Keratinocyte (primary cell): ENCODE measurements around the gene AAR2. TPM values are rescaled to one million over a fixed set of nuclear protein-coding genes. Genes with fewer than 3 reads are reported as not detected.

Experiments used
- DNase-seq: peaks from one replicate; pipeline ENCODE4 v3.0.0-alpha.2; 2011; ENCODE audit warnings: low read depth, missing footprints, low spot score
- FAIRE-seq: peaks from 2 replicates; lab custom pipeline; 2011; peaks lifted over from hg19 to GRCh38; lab: Jason Lieb, UNC
- H2AFZ ChIP-seq: 2 replicates; pipeline ENCODE4 v1.6.0; 2012; ENCODE audit warnings: low read length, control low read depth, inconsistent platforms; ENCODE audit not compliant: control insufficient read depth
- H3K27ac ChIP-seq: 2 replicates; pipeline ENCODE4 v1.5.1; 2011; ENCODE audit warnings: low read length; ENCODE audit not compliant: control insufficient read depth, insufficient read depth
- H3K27me3 ChIP-seq: 3 replicates; pipeline ENCODE4 v1.6.0; 2011; ENCODE audit warnings: low read length; ENCODE audit not compliant: control insufficient read depth, insufficient read depth; ENCODE audit errors: extremely low read depth
- H3K36me3 ChIP-seq, 2 experiments: 2 replicates in 1 of 2; 3 replicates in 1 of 2; pipeline ENCODE4 v1.5.1; 2011; ENCODE audit warnings: low read length in 2 of 2, mild to moderate bottlenecking in 1 of 2; ENCODE audit not compliant: control insufficient read depth in 2 of 2, insufficient read depth in 2 of 2; ENCODE audit errors: extremely low read depth in 1 of 2
- H3K4me1 ChIP-seq: 3 replicates; pipeline ENCODE4 v1.5.1; 2011; ENCODE audit warnings: low read length; ENCODE audit not compliant: control insufficient read depth, insufficient read depth; ENCODE audit errors: extremely low read depth
- H3K4me2 ChIP-seq: 3 replicates; pipeline ENCODE4 v1.6.0; 2011; ENCODE audit warnings: low read depth, low read length; ENCODE audit not compliant: control insufficient read depth, insufficient read depth; ENCODE audit errors: extremely low read depth
- H3K4me3 ChIP-seq, 3 experiments: fragments of 200-600 bp in 1 of 3; sonication (generic) in 1 of 3; 2 replicates in 2 of 3; 3 replicates in 1 of 3; pipeline ENCODE4 v1.5.1; 2011 to 2016; ENCODE audit warnings: low read length in 3 of 3, mild to moderate bottlenecking in 3 of 3, control low read depth in 2 of 3, inconsistent platforms in 1 of 3, low read depth in 1 of 3, mixed read lengths in 1 of 3, mixed run types in 1 of 3, moderate library complexity in 1 of 3; ENCODE audit not compliant: control insufficient read depth in 2 of 3, insufficient read depth in 2 of 3; ENCODE audit errors: extremely low read depth in 1 of 3
- H3K79me2 ChIP-seq: 2 replicates; pipeline ENCODE4 v1.6.0; 2012; ENCODE audit warnings: low read length; ENCODE audit not compliant: control insufficient read depth, insufficient read depth
- H3K9ac ChIP-seq: 3 replicates; pipeline ENCODE4 v1.6.0; 2011; ENCODE audit warnings: low read length; ENCODE audit not compliant: control insufficient read depth, insufficient read depth; ENCODE audit errors: extremely low read depth
- H3K9me1 ChIP-seq: 3 replicates; pipeline ENCODE4 v1.6.0; 2011; ENCODE audit warnings: low read length; ENCODE audit not compliant: control insufficient read depth, insufficient read depth; ENCODE audit errors: extremely low read depth
- H3K9me3 ChIP-seq: 2 replicates; pipeline ENCODE4 v1.5.1; 2012; ENCODE audit warnings: low read depth, low read length; ENCODE audit not compliant: control insufficient read depth
- H4K20me1 ChIP-seq: 3 replicates; pipeline ENCODE4 v1.6.0; 2011; ENCODE audit warnings: low read length; ENCODE audit not compliant: control insufficient read depth, insufficient read depth; ENCODE audit errors: extremely low read depth
- CTCF ChIP-seq, 3 experiments: IDR thresholded peaks in 1 of 3; conservative IDR thresholded peaks in 1 of 3; optimal IDR thresholded peaks in 1 of 3; 2 replicates in 2 of 3; 3 replicates in 1 of 3; pipeline versions ENCODE3 to v1.5.1; 2011; ENCODE audit warnings: low read length in 3 of 3, mild to moderate bottlenecking in 3 of 3, moderate library complexity in 2 of 3, control low read depth in 1 of 3, inconsistent platforms in 1 of 3; ENCODE audit not compliant: insufficient read depth in 2 of 3; ENCODE audit errors: extremely low read depth in 1 of 3
- EZH2 ChIP-seq: IDR thresholded peaks from one replicate; pipeline ENCODE4 v1.6.1; 2012; ENCODE audit warnings: inconsistent platforms, mild to moderate bottlenecking, low read length, moderate library complexity
- dilution Hi-C: fragments of 300-500 bp; cut with MboI; formaldehyde crosslinking; loops from one replicate; pipeline ENCODE4 v1.7.0; 2020; ENCODE audit warnings: low sequenced_read_pairs; ENCODE audit not compliant: extremely low pct_ligation_motif_present
- polyA plus RNA-seq, 5 experiments: library from polyadenylated mRNA; depleted of rRNA in 3 of 5; stranded (reverse) in 3 of 5; stranded (forward) in 1 of 5; unstranded in 1 of 5; fragments of >200 nt; gene quantifications; 1 replicate in 1 of 5; 2 replicates in 3 of 5; 3 replicates in 1 of 5; pipeline versions ENCODE4 v1.2.1 to v1.2.3, GENCODE V29; 2011 to 2012; ENCODE audit warnings: missing spikeins in 2 of 5, low read depth in 1 of 5, low replicate concordance in 1 of 5

AAR2 gene
- polyA plus RNA-seq, 1 donor (not counting 4 experiments of a cell fraction or from before 2014, with no cell fraction given) = 20.1 TPM

GRCh38 chr20:36259177-36260061, 23.1 kb downstream of the AAR2 start:
- no peak overlapping the region for H2AFZ ChIP-seq
- H3K36me3 ChIP-seq = peaks cover 6 to 10% of the 10 kb centered on the region in 2 experiments
- H3K79me2 ChIP-seq = no peaks in the 10 kb centered on the region
- no peaks in the 10 kb centered on the region for H4K20me1 ChIP-seq
- FAIRE-seq (no peak), DNase-seq (no peak)
- no peak overlapping the region for H3K27ac ChIP-seq
- H3K9me3 ChIP-seq = no peaks in the 10 kb centered on the region
- H3K4me2 ChIP-seq = no peak overlapping the region
- H3K9ac ChIP-seq = no peak overlapping the region
- no peaks in the 10 kb centered on the region for H3K4me1 ChIP-seq
- dilution Hi-C loops = no loop called here
- no peak for TF ChIP-seq EZH2
- no peak for TF ChIP-seq CTCF (optimal IDR thresholded peaks at IDR 0.05 in 1 of 3, IDR thresholded peaks at IDR 0.05 in 1 of 3, conservative IDR thresholded peaks at IDR 0.05 in 1 of 3; ENCODE audit: extremely low read depth in 1 of 3, insufficient read depth in 2 of 3, low read length in 3 of 3)
- H3K9me1 ChIP-seq = no peaks in the 10 kb centered on the region
- no peaks in the 10 kb centered on the region for H3K27me3 ChIP-seq
- H3K4me3 ChIP-seq = no peak overlapping the region

- Histone ChIP-seq H3K9me3 (no peaks in the 10 kb centered on the region), H3K36me3 (peaks cover 6 to 10% of the 10 kb centered on the region in 2 experiments), H3K27ac (no peak overlapping the region), H2AFZ (no peak overlapping the region), H3K79me2 (no peaks in the 10 kb centered on the region), H4K20me1 (no peaks in the 10 kb centered on the region), H3K9ac (no peak overlapping the region), H3K9me1 (no peaks in the 10 kb centered on the region), H3K4me3 (no peak overlapping the region), H3K4me1 (no peaks in the 10 kb centered on the region), H3K4me2 (no peak overlapping the region), H3K27me3 (no peaks in the 10 kb centered on the region)
- DNase-seq = no peak
- no peak for FAIRE-seq
- TF ChIP-seq CTCF (optimal IDR thresholded peaks at IDR 0.05 in 1 of 3, IDR thresholded peaks at IDR 0.05 in 1 of 3, conservative IDR thresholded peaks at IDR 0.05 in 1 of 3; ENCODE audit: extremely low read depth in 1 of 3, insufficient read depth in 2 of 3, low read length in 3 of 3) (no peak), EZH2 (no peak)
- dilution Hi-C loops = no loop called here
Measured at GRCh38 chr20:36260316-36260715, 24.0 kb downstream of the AAR2 start.
